HUES64 (cell line): ENCODE measurements around the gene BMP7.
"Not testable (repeated sequence)": the region's sequence is repeated elsewhere in the genome, so short reads cannot be mapped to it uniquely, and the experiment has no call there.

ENCODE experiments used
- H3K27ac ChIP-seq: 2 replicates; pipeline ENCODE4 v1.7.0; 2013; ENCODE audit warnings: low read depth, low read length, inconsistent platforms
- H3K27me3 ChIP-seq: 2 replicates; pipeline ENCODE4 v1.6.1; 2013; ENCODE audit warnings: mild to moderate bottlenecking, low read length; ENCODE audit not compliant: insufficient read depth
- H3K36me3 ChIP-seq: 2 replicates; pipeline ENCODE4 v1.6.1; 2013; ENCODE audit warnings: mild to moderate bottlenecking, low read length; ENCODE audit not compliant: insufficient read depth
- H3K4me1 ChIP-seq: 2 replicates; pipeline ENCODE4 v1.6.1; 2013; ENCODE audit warnings: mild to moderate bottlenecking, low read length, moderate library complexity; ENCODE audit not compliant: insufficient read depth
- H3K4me3 ChIP-seq: 2 replicates; pipeline ENCODE4 v1.5.1; 2013; ENCODE audit warnings: mild to moderate bottlenecking, low read length, moderate library complexity
- H3K9ac ChIP-seq: 2 replicates; pipeline ENCODE4 v1.6.1; 2013; ENCODE audit warnings: mild to moderate bottlenecking, low read depth, low read length
- H3K9me3 ChIP-seq: 2 replicates; pipeline ENCODE4 v1.6.1; 2013; ENCODE audit warnings: low read depth, low read length; ENCODE audit not compliant: insufficient read depth
- WGBS: fragments of 150-250, 120-280 bp; methylation state at CpG from one replicate; pipeline ENCODE4 v1.1.7; 2013; ENCODE audit warnings: missing lambda C conversion rate; 5-methylcytosine and 5-hydroxymethylcytosine counted together

BMP7 gene

GRCh38 chr20:57195023-57195422, 71.4 kb downstream of the BMP7 start:
- WGBS = 94% methylated on average over 10 of the region's 10 CpGs

GRCh38 chr20:57194154-57194553, 72.3 kb downstream of the BMP7 start:
- H3K9me3 ChIP-seq = no peaks in the 10 kb centered on the region
- H3K9ac ChIP-seq = no peak overlapping the region
- no peak overlapping the region for H3K27ac ChIP-seq
- no peaks in the 10 kb centered on the region for H3K27me3 ChIP-seq
- WGBS = 95% methylated on average over 7 of the region's 7 CpGs
- H3K4me1 ChIP-seq = peaks cover 14% of the 10 kb centered on the region
- 0 out of 2 replicates have a peak, but pooled peaks cover 3% of the 10 kb centered on the region for H3K36me3 ChIP-seq
- no peak overlapping the region for H3K4me3 ChIP-seq

More at GRCh38 chr20:57195023-57195422, 71.4 kb downstream of the BMP7 start:
- Histone ChIP-seq H3K4me3 (no peak overlapping the region), H3K9ac (no peak overlapping the region), H3K4me1 (peaks cover 16% of the 10 kb centered on the region), H3K36me3 (0 out of 2 replicates have a peak, but pooled peaks cover 3% of the 10 kb centered on the region), H3K27me3 (no peaks in the 10 kb centered on the region), H3K27ac (no peak overlapping the region), H3K9me3 (no peaks in the 10 kb centered on the region)

- Histone ChIP-seq H3K4me3 (no peak overlapping the region), H3K4me1 (peaks cover 4% of the 10 kb centered on the region), H3K27me3 (no peaks in the 10 kb centered on the region), H3K9ac (no peak overlapping the region), H3K27ac (no peak overlapping the region), H3K36me3 (0 out of 2 replicates have a peak, but pooled peaks cover 3% of the 10 kb centered on the region), H3K9me3 (no peaks in the 10 kb centered on the region)
- 93% methylated on average over 13 of the region's 13 CpGs for WGBS
Measured at GRCh38 chr20:57193094-57193493, 73.3 kb downstream of the BMP7 start.

- Histone ChIP-seq H3K27ac (no peak overlapping the region), H3K4me1 (peaks cover 2% of the 10 kb centered on the region; the same call in 1 of the 2 replicates), H3K27me3 (no peaks in the 10 kb centered on the region), H3K9me3 (no peaks in the 10 kb centered on the region), H3K4me3 (no peak overlapping the region), H3K36me3 (0 out of 2 replicates have a peak, but pooled peaks cover 3% of the 10 kb centered on the region), H3K9ac (no peak overlapping the region)
- WGBS = 91% methylated on average over 4 of the region's 6 CpGs
Measured at GRCh38 chr20:57192311-57192710, 74.1 kb downstream of the BMP7 start.

GRCh38 chr20:57191265-57191638, 75.2 kb downstream of the BMP7 start:
- H3K4me3 ChIP-seq, H3K4me1 ChIP-seq, H3K9me3 ChIP-seq, H3K36me3 ChIP-seq, H3K27ac ChIP-seq, H3K9ac ChIP-seq, H3K27me3 ChIP-seq: not testable (repeated sequence)
- WGBS = 91% methylated on average over 8 of the region's 8 CpGs

- Histone ChIP-seq H3K27ac (no peak overlapping the region), H3K9ac (no peak overlapping the region), H3K36me3 (0 out of 2 replicates have a peak, but pooled peaks cover 1% of the 10 kb centered on the region), H3K4me3 (no peak overlapping the region), H3K27me3 (no peaks in the 10 kb centered on the region), H3K4me1 (no peaks in the 10 kb centered on the region), H3K9me3 (no peaks in the 10 kb centered on the region)
- WGBS = 97% methylated on average over 17 of the region's 17 CpGs
Measured at GRCh38 chr20:57190536-57191264, 75.7 kb downstream of the BMP7 start.

- 92% methylated on average over 5 of the region's 5 CpGs for WGBS
- no peaks in the 10 kb centered on the region for H3K27me3 ChIP-seq
- H3K4me3 ChIP-seq = no peak overlapping the region
- H3K9me3 ChIP-seq = peaks cover 3% of the 10 kb centered on the region; the same call in 1 of the 2 replicates
- no peaks in the 10 kb centered on the region for H3K4me1 ChIP-seq
- no peaks in the 10 kb centered on the region for H3K36me3 ChIP-seq
- H3K27ac ChIP-seq = no peak overlapping the region
- no peak overlapping the region for H3K9ac ChIP-seq
Measured at GRCh38 chr20:57189713-57190112, 76.7 kb downstream of the BMP7 start.

- Histone ChIP-seq H3K27ac (no peak overlapping the region), H3K9ac (no peak overlapping the region), H3K4me3 (no peak overlapping the region), H3K36me3 (no peaks in the 10 kb centered on the region), H3K27me3 (no peaks in the 10 kb centered on the region), H3K4me1 (no peaks in the 10 kb centered on the region), H3K9me3 (peaks cover 3% of the 10 kb centered on the region; the same call in 1 of the 2 replicates)
- 92% methylated on average over 6 of the region's 6 CpGs for WGBS
Measured at GRCh38 chr20:57188576-57189079, 77.8 kb downstream of the BMP7 start.

GRCh38 chr20:57188056-57188455, 78.4 kb downstream of the BMP7 start:
- Histone ChIP-seq H3K9ac (no peak overlapping the region), H3K9me3 (peaks cover 3% of the 10 kb centered on the region; the same call in 1 of the 2 replicates), H3K27ac (no peak overlapping the region), H3K36me3 (0 out of 2 replicates have a peak, but pooled peaks cover 4% of the 10 kb centered on the region), H3K27me3 (no peaks in the 10 kb centered on the region), H3K4me3 (no peak overlapping the region), H3K4me1 (no peaks in the 10 kb centered on the region)
- 92% methylated on average over 9 of the region's 9 CpGs for WGBS

GRCh38 chr20:57187068-57187634, 79.3 kb downstream of the BMP7 start:
- Histone ChIP-seq H3K4me3 (no peak overlapping the region), H3K36me3 (0 out of 2 replicates have a peak, but pooled peaks cover 4% of the 10 kb centered on the region), H3K4me1 (no peaks in the 10 kb centered on the region), H3K27me3 (no peaks in the 10 kb centered on the region), H3K9me3 (peaks cover 3% of the 10 kb centered on the region; the same call in 1 of the 2 replicates), H3K27ac (no peak overlapping the region), H3K9ac (no peak overlapping the region)
- 92% methylated on average over 3 of the region's 4 CpGs for WGBS

GRCh38 chr20:57186192-57186591, 80.2 kb downstream of the BMP7 start:
- Histone ChIP-seq H3K9me3 (peaks cover 3% of the 10 kb centered on the region; the same call in 1 of the 2 replicates), H3K27me3 (no peaks in the 10 kb centered on the region), H3K27ac (no peak overlapping the region), H3K4me3 (no peak overlapping the region), H3K4me1 (no peaks in the 10 kb centered on the region), H3K9ac (no peak overlapping the region), H3K36me3 (0 out of 2 replicates have a peak, but pooled peaks cover 4% of the 10 kb centered on the region)
- WGBS = 90% methylated on average over 8 of the region's 8 CpGs
